HCT116 (cell line): ENCODE data around the gene MAP7.

Experiments used
- EZH2 ChIP-seq: fragments of 200-600 bp; sonication (generic); IDR thresholded peaks from 2 replicates; pipeline ENCODE4 v1.6.1; 2017; ENCODE audit warnings: antibody characterized with exemption, mixed run types
- POLR2AphosphoS5 ChIP-seq: IDR thresholded peaks from 2 replicates; pipeline ENCODE4 v1.6.1; 2011; ENCODE audit warnings: mild to moderate bottlenecking, low read depth, low read length, moderate library complexity
- RAD21 ChIP-seq: IDR thresholded peaks from 2 replicates; pipeline ENCODE4 v1.6.1; 2012; ENCODE audit warnings: low read depth, mild to moderate bottlenecking
- SIN3A ChIP-seq: IDR thresholded peaks from 2 replicates; pipeline ENCODE4 v1.6.1; 2012; ENCODE audit warnings: low read depth
- TF ChIP-seq, protein P1 (sequence below), 3 experiments: fragments of 200-600 bp in 1 of 3; sonication (generic) in 1 of 3; IDR thresholded peaks in 2 of 3; conservative IDR thresholded peaks in 1 of 3; 2 replicates each; pipeline ENCODE4 v1.5.1; 2012 to 2017; ENCODE audit warnings: low read depth in 2 of 3, low read length in 2 of 3, antibody characterized with exemption in 1 of 3, borderline replicate concordance in 1 of 3, control low read depth in 1 of 3, mild to moderate bottlenecking in 1 of 3, mixed read lengths in 1 of 3, mixed run types in 1 of 3, moderate library complexity in 1 of 3; ENCODE audit not compliant: insufficient read depth in 1 of 3

DNA sequence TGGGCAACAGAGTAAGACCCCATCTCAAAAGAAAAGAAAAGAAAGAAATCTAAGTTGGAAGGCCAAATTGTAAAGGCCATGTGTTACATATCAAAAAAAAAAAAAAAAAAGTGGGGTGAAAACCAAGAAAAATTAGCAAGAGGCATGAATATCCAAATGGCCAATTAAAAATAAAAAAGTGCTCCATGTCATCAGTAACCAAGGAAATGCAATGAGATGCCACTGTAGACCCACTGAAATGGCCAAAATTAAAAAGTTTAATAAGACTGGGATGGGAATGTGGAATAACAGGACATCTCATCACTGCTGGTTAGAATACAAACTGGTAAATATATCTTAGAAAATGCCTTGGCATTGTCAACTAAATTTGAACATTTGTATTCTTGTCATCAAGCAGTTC, 230.5 kb downstream of the MAP7 start:
- TF ChIP-seq POLR2AphosphoS5 (no peak), RAD21 (no peak), EZH2 (no peak), SIN3A (no peak)
- TF ChIP-seq, protein P1, sequence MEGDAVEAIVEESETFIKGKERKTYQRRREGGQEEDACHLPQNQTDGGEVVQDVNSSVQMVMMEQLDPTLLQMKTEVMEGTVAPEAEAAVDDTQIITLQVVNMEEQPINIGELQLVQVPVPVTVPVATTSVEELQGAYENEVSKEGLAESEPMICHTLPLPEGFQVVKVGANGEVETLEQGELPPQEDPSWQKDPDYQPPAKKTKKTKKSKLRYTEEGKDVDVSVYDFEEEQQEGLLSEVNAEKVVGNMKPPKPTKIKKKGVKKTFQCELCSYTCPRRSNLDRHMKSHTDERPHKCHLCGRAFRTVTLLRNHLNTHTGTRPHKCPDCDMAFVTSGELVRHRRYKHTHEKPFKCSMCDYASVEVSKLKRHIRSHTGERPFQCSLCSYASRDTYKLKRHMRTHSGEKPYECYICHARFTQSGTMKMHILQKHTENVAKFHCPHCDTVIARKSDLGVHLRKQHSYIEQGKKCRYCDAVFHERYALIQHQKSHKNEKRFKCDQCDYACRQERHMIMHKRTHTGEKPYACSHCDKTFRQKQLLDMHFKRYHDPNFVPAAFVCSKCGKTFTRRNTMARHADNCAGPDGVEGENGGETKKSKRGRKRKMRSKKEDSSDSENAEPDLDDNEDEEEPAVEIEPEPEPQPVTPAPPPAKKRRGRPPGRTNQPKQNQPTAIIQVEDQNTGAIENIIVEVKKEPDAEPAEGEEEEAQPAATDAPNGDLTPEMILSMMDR (IDR thresholded peaks at IDR 0.05 in 2 of 3, conservative IDR thresholded peaks at IDR 0.05 in 1 of 3; ENCODE audit: borderline replicate concordance in 1 of 3, insufficient read depth in 1 of 3, low read depth in 2 of 3, low read length in 2 of 3): no peak
